Adipose tissue (tissue), 3 donors: ENCODE data around the gene OPRL1. TPM values are rescaled to one million over a fixed set of nuclear protein-coding genes. Genes with fewer than 3 reads are reported as not detected.

Experiments
- H3K27ac ChIP-seq: one replicate; pipeline ENCODE4 v1.5.1; 2013; ENCODE audit warnings: low read depth, low read length
- WGBS, 3 donors: extraction: QIAGEN DNeasy Blood & Tissue Kit; methylation state at CpG; one replicate each; pipeline ENCODE4 v1.1.7; 2013; 5-methylcytosine and 5-hydroxymethylcytosine counted together
- polyA plus RNA-seq, 3 donors: library from polyadenylated mRNA; stranded (reverse); fragments of 200-250 nt; gene quantifications; one replicate each; pipeline ENCODE4 v1.2.3, GENCODE V29; 2013
- donor health status: healthy with polysubstance abuse.
- donor health status: Bipolar disorder and iron deficiency.
- donor health status: healthy.

The OPRL1 gene
- polyA plus RNA-seq, 3 donors = 0.45 to 1.2 (median 1.1) TPM

DNA sequence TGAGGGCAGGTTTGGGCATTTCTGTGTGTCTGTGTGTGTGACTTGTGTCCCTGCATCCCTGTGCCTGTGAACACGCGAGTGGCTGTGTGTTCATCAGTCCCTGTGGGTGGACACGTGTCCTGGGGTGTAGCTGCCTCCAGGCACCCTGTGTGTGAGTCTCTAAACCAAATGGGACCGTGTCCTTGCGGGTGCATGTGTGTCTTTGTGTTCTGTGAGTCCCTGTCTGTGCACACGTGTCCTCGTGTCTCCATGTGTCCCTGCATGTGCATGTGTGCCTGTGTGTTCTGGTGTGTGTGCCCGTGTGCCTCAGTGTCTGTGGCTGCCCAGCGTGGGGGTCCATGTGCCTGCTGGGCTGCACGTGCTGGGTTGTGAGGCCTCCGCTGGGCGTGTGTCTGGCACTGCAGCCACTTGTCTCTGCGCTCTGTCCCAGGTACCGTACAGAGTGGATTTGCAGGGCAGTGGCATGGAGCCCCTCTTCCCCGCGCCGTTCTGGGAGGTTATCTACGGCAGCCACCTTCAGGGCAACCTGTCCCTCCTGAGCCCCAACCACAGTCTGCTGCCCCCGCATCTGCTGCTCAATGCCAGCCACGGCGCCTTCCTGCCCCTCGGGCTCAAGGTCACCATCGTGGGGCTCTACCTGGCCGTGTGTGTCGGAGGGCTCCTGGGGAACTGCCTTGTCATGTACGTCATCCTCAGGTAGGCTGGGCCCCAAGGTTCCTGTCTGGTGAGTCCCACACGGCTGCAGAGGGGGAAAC, 12.6 kb downstream of the OPRL1 start:
- 32 to 65% (median 59%) methylated on average over 27 of the region's 27 CpGs for WGBS, 3 donors
- H3K27ac ChIP-seq = no peak overlapping the region

DNA sequence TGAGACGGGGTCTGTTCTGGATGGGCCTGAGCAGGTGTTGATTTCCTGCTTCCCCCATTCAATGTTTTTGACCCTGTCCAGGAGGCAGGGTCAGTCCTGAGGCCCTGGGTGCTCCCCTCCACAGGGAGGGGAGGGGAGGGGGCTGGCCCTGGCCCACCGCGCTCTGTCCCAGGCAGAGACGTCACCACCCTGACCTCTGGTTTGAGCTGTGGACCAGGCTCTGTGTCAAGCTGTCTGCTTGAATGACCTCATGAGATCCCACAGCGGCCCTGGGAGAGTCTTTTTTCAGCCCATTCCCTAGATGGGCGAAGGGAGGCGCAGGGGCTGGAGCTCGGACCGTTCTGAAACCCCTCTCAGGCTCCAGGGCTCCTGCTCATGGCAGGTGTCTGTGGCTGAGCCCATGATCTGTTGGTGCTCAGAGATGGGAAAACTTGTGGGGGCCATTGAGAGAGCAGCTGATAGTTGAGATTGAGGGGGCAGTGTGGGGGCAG, 13.2 kb downstream of the OPRL1 start:
- no peak overlapping the region for H3K27ac ChIP-seq
- WGBS, 3 donors = 36 to 71% (median 56%) methylated on average over 9 of the region's 9 CpGs

DNA sequence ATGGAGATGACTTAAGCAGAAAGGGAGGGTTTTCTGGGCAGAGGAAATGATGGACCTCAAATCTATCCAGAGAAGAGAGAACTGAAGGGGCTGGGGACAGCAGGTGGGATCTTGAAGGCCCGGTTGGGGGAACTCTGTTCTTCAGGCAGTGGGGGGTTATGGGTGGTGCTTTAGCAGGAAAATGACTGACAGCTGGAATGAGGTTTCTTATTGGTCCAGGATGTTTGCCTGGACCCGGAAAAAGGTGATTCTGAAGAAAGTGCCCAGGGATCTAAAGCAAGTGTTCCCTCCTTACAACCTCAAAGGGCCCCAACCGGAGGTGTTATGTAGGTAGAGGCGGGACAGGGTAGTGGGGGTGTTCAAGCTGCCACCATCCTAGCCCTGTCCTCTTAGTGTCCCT, 15.6 kb downstream of the OPRL1 start:
- 70 to 85% (median 78%) methylated on average over 4 of the region's 4 CpGs for WGBS, 3 donors
- no peak overlapping the region for H3K27ac ChIP-seq

DNA sequence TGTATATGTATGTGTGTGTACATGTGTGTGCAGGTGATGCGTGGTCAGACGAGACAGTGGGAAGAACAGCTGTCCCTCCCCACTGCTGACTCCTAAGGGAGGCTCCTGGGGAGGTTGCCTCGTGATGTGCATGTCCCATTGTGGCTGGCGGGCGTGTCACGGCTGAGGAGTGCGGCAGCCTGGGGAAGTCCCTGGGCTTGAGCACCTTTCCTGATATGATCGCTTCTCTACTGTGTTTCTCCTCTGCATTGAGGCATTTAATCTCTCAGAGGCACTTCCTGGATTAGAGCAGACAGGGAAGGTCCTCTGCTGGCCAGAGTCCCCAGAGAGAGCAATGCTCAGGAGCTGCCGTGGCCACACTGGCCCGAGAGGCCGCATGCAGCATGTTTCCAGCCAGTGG, 16.0 kb downstream of the OPRL1 start:
- H3K27ac ChIP-seq = no peak overlapping the region
- WGBS, 3 donors = 81 to 91% (median 87%) methylated on average over 11 of the region's 11 CpGs

DNA sequence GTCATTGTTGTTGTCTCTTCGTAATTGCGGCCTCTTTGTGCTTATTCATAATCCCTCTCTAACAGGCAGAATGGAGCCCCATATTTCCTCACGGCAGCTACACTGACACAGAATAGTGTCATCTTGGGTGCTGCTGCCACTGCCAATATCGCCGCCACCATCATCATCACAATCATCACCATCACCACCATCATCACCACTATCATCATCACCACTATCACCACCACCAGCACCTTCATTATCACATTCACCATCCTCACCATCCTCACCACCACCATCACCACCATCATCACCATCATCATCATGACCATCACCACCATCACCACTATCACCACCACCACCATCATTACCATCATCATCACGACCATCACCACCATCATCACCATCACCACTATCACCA, 16.7 kb downstream of the OPRL1 start:
- H3K27ac ChIP-seq = no peak overlapping the region
- WGBS, 3 donors = 76 to 93% (median 83%) methylated on average over 6 of the region's 6 CpGs

DNA sequence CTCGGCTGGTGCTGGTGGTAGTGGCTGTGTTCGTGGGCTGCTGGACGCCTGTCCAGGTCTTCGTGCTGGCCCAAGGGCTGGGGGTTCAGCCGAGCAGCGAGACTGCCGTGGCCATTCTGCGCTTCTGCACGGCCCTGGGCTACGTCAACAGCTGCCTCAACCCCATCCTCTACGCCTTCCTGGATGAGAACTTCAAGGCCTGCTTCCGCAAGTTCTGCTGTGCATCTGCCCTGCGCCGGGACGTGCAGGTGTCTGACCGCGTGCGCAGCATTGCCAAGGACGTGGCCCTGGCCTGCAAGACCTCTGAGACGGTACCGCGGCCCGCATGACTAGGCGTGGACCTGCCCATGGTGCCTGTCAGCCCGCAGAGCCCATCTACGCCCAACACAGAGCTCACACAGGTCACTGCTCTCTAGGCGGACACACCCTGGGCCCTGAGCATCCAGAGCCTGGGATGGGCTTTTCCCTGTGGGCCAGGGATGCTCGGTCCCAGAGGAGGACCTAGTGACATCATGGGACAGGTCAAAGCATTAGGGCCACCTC, 18.7 kb downstream of the OPRL1 start:
- H3K27ac ChIP-seq = no peak overlapping the region
- WGBS, 3 donors = 92 to 96% (median 95%) methylated on average over 28 of the region's 28 CpGs

DNA sequence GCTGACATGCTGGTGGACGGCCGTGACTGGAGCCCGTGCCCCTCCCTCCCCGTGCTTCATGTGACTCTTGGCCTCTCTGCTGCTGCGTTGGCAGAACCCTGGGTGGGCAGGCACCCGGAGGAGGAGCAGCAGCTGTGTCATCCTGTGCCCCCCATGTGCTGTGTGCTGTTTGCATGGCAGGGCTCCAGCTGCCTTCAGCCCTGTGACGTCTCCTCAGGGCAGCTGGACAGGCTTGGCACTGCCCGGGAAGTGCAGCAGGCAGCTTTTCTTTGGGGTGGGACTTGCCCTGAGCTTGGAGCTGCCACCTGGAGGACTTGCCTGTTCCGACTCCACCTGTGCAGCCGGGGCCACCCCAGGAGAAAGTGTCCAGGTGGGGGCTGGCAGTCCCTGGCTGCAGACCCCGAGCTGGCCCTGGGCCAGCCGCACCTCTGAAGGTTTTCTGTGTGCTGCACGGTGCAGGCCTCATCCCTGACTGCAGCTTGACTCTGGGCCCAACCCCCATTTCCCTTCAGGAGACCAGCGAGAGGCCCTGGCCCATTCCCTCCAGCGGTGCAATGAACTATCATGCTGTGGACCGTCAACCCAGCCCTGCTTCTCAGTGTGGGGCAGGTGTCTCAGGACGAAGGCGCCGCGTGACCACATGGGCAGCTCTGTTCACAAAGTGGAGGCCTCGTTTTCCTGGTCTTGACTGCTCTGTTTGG, 19.4 kb downstream of the OPRL1 start:
- H3K27ac ChIP-seq = no peak overlapping the region
- WGBS, 3 donors = 70 to 92% (median 88%) methylated on average over 21 of the region's 21 CpGs

DNA sequence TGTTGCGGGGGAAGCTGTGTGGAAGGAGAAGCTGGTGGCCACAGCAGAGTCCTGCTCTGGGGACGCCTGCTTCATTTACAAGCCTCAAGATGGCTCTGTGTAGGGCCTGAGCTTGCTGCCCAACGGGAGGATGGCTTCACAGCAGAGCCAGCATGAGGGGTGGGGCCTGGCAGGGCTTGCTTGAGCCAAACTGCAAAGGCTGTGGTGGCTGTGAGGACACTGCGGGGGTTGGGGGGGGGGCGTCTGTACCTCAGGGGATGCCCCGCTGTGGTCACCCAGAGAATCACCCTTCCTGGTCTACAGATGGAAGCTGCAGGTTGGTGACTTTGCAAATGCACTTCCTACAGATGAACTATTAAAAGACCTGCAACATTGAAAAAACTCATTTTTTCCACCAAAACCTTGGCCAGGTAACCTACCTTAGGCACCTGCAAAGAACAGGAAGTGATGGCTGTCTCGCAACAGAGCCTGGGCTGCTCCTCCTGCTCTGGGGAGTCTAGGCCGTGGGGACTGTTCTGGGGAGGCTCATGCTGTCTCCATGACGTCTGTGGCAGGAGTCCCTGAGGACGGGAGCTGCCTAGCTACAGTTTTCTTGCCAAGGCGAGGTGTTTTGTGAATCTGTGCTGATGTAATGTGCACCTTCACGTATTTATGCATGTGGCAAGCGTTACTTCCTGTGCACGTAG, 20.1 kb downstream of the OPRL1 start:
- WGBS, 3 donors = 71 to 78% (median 76%) methylated on average over 14 of the region's 14 CpGs
- H3K27ac ChIP-seq = no peak overlapping the region

DNA sequence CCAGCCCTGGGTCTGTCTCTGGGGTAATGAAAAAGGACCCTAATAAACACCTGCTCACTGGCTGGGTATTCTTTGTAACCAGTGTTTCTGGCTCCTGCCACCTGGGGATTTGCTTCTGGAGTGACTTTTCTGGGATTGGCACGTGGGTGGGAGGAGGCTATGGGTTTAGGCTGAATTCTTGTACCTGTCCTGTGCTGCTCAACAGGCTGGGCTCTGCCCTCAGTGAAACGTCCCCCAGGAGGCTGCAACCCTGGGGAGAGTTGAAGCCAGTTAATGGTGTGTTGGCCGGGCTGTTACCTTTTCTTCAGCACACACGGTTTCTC, 20.6 kb downstream of the OPRL1 start:
- H3K27ac ChIP-seq = no peak overlapping the region
- 63 to 79% (median 69%) methylated on average over 4 of the region's 4 CpGs for WGBS, 3 donors

DNA sequence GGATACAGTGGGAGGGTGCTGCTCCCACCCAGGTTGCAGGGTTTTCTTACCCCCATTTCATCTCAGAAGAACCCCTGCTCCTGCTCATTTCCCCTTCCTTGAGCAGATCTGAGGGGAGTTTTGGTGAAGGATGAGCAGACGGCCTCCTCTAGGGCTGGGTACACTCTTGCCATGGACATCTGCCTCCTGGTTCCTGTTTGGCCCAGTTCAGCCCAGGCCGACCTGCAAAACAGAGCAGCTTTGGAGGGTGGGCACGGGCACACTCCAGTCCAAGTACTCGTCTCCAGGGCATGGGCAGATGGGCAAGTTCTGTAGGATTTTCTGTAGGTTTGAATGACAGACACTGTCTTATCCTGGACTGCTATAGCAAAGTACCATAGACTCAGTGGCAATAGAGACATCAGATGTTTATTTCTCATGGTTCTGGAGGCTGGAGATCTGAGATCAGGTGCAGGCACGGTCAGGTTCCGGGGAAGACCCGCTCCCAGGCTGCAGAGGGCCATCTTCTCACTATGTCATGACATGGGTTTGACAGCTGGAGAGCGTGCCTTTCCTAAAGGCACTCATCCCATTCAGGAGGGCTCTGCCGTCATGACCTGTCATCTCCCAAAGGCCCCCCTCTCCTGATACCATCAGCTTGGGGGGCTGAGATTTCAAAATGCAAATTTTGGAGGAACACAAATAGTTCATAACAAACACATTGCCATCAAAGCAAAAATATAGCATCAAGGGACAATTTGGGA, 21.2 kb downstream of the OPRL1 start:
- H3K27ac ChIP-seq = no peak overlapping the region
- 67 to 91% (median 90%) methylated on average over 9 of the region's 9 CpGs for WGBS, 3 donors

DNA sequence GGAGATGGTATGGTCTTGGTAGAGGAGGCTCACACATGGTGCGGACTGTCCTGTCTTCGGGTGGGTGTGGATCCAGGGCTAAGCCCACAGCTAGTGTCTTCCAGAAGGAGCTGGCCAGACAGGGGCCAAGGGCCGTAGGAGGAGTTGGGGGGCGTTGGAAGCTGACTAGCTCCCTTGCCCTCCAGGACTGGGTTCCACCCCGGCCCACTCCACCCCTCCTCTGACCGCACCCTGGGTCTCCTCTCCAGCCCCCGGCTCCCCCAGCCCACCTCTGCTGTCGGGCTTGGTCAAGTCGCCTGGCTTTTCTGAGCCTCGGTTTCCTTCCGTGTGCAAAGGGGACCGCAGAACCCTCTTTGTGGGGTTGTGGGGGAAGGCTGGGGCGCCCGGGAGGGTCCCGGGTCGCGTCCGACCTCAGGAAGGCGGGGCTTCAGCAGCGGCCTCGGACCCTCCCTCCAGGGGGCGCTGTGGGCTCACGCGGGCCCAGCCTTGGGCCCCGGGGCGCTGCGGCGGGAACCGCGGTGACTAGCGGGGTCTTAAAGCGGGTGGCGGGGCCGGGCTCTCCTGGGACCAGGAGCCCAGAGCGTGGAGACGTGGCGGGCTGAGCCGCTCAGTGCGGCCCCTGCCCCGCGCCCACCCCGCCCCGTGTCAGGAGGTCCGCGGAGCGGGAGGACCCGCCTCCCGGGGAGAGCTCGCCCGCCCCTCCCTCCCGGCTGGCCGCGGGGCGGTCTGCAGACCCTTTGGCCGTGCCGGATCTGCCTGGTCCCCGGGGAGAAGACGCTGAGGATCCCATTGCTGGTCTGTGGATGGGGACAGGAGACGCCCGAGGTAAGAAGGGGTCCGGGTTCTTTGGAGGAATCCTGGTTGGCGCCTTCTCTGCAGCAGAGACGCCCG, 22.1 kb downstream of the OPRL1 start:
- 5 to 6% (median 6%) methylated on average over 56 to 64 of the region's 64 CpGs for WGBS, 3 donors
- H3K27ac ChIP-seq = no peak overlapping the region

DNA sequence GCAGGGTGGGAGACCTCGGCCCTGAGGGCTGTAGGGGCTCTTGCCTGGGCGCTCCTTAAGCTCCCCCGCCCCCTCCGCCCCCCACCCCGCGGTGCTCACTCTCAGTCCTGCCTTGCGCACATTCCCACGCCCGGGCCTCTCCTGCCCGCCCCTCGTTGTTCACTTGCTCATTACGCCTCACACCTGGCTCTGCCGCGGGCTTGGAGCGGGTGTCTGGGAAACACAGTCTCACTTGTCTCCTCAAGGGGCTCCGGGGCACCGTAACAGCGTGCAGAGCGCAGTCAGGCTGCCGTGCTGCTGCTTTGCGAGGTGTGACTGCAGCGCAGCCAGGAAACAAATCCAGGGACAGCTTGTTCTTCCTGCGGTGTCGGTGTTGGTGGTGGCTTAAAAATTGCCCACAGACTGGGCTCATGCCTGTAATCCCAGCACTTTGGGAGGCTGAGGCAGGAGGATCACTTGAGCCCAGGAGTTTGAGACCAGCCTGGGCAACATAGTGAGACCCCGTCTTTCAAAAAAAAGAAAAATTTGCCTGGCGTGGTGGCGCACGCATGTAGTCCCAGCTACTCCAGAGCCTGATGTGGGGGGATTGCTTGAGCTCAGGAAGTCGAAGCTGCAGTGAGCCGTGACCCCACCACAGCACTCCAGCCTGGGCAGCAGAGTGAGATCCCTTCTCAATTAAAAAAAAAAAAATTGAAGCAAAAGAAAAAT, 22.9 kb downstream of the OPRL1 start:
- 19 to 22% (median 21%) methylated on average over 25 to 30 of the region's 30 CpGs for WGBS, 3 donors
- no peak overlapping the region for H3K27ac ChIP-seq

DNA sequence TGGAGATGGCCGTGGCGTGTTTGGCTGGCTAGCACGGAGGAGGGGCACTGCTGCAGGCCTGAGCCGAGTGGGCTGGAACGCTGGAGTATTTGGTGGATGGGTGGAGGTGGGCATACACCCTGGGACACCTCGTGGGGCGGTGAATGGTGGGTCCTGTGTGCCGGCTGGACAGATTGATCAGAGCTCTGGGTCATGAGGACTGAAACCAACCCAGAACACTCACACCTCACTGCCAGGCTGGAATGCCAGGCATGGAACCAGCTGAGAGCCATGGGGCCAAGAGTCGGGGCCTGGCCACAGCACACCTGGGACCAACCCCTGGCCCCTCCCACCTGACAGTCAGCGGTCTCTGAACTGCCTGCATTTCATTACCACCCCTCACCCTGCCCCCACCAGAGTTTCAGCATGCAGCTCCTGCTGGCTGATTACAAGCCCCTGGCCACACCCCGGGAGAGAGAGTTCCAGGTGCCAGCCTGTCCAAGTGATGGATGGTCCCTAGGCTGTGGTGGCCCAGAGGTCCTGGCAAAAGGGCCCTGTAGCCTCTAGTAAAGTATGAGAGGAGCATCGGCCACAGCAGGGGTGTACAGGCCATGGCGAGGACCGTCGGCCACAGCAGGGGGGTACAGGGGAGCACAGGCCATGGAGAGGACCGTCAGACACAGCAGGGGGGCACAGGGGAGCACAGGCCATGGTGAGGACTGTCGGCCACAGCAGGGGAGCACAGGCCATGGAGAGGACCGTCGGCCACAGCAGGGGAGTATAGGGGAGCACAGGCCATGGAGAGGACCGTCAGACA, 24.2 kb downstream of the OPRL1 start:
- H3K27ac ChIP-seq = no peak overlapping the region
- WGBS, 3 donors = 68 to 69% (median 68%) methylated on average over 20 of the region's 20 CpGs

DNA sequence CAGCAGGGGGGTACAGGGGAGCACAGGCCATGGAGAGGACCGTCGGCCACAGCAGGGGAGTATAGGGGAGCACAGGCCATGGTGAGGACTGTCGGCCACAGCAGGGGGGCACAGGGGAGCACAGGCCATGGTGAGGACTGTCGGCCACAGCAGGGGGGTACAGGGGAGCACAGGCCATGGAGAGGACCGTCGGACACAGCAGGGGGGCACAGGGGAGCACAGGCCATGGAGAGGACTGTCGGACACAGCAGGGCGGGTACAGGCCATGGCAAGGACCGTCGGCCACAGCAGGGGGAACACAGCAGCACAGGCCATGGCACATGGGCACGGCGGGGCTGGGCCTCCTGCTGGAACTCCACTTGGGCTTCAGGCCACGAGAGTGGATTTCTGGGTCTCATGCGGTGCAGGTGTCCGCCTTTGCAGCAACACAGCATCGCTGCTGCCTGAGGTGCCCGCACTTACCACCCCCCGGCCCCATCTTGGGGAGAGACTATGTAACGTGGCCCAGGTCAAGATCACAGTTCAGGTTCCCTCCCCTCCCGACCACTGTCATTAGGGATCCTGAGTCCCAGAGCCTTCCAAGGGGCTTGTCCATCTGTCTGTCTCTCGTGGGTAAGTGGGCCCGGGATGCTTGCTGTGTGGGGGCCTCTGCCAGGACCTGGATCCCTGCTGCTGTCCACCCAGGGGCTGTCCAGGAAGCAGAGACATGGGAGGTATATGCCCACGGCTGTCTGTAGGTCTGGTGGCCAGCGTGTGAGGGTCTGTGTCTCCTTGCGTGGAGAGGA, 25.0 kb downstream of the OPRL1 start:
- H3K27ac ChIP-seq = no peak overlapping the region
- WGBS, 3 donors = 81 to 87% (median 86%) methylated on average over 25 of the region's 25 CpGs

DNA sequence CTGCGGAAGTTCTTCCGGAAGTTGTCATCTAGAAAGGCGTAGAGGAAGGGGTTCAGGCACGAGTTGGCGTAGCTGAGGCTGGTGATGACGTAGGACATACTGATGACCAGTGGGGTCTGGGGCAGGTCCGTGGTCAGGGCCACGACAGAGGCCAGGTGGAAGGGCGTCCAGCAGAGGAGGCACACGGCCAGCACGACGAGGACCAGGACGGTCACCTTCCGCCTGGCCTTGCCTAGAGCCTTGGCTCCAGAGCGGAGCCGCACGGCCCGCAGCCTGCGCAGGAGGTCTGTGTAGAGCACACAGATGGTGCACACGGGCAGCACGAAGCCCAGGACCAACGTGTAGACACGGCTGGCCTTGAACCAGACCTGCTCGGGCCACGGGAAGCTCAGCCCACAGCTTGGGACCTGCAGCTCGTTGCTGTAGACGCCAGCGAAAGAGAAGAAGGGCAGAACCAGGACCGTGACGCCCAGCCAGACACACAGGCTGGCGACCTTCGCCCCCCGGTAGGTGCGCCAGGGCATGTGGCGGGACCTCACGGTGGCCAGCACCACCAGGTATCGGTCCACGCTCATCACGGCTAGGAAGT, 26.1 kb downstream of the OPRL1 start:
- no peak overlapping the region for H3K27ac ChIP-seq
- WGBS, 3 donors = 91 to 93% (median 92%) methylated on average over 37 to 39 of the region's 39 CpGs
